ENCODE results near the gene PHF13. TPM values are rescaled to one million over a fixed set of nuclear protein-coding genes. Genes with fewer than 3 reads are reported as not detected.

PHF13 gene
- total RNA-seq, 2 donors from 2014 or later, result 13.8 to 79.2 TPM

GRCh38 chr1:6592865-6593593 is 20.5 kb upstream of the PHF13 start:
- no peak for TF ChIP-seq POLR2A (IDR thresholded peaks at IDR 0.05)
- TF ChIP-seq CTCF (IDR thresholded peaks at IDR 0.05), result no peak
- TF ChIP-seq POLR2AphosphoS5 (IDR thresholded peaks at IDR 0.05), result no peak
- H3K9me3 ChIP-seq, result no peaks in the 10 kb centered on the region
- peaks cover 23% of the 10 kb centered on the region for H3K4me1 ChIP-seq (replicated peaks)
- no peaks in the 10 kb centered on the region for H3K27me3 ChIP-seq (replicated peaks; ENCODE audit: insufficient read depth)
- H3K4me3 ChIP-seq, result no peak overlapping the region
- no peak overlapping the region for H3K27ac ChIP-seq
- 87% methylated on average over 38 of the region's 38 CpGs for WGBS
- intact Hi-C loops (cut with DNase I), result no loop called here
- peaks cover 18 to 42% of the 10 kb centered on the region in 2 donors for H3K36me3 ChIP-seq
- no peak for DNase-seq (ENCODE audit: low spot score)

GRCh38 chr1:6593810-6594209 is 19.7 kb upstream of the PHF13 start:
- Histone ChIP-seq H3K4me1 (replicated peaks) (peaks cover 24% of the 10 kb centered on the region), H3K27ac (no peak overlapping the region), H3K27me3 (replicated peaks; ENCODE audit: insufficient read depth) (no peaks in the 10 kb centered on the region), H3K4me3 (no peak overlapping the region), H3K9me3 (no peaks in the 10 kb centered on the region), H3K36me3 (peaks cover 20 to 44% of the 10 kb centered on the region in 2 donors)
- DNase-seq (ENCODE audit: low spot score), result no peak
- intact Hi-C loops (cut with DNase I), result no loop called here
- TF ChIP-seq POLR2A (IDR thresholded peaks at IDR 0.05) (no peak), CTCF (IDR thresholded peaks at IDR 0.05) (no peak), POLR2AphosphoS5 (IDR thresholded peaks at IDR 0.05) (no peak)
- WGBS, result 91% methylated on average over 15 of the region's 15 CpGs

- 82% methylated on average over 11 of the region's 11 CpGs for WGBS
- Histone ChIP-seq H3K27me3 (replicated peaks; ENCODE audit: insufficient read depth) (no peaks in the 10 kb centered on the region), H3K27ac (no peak overlapping the region), H3K4me1 (replicated peaks) (peaks cover 30% of the 10 kb centered on the region), H3K4me3 (no peak overlapping the region), H3K36me3 (peaks cover 17 to 40% of the 10 kb centered on the region in 2 donors), H3K9me3 (no peaks in the 10 kb centered on the region)
- TF ChIP-seq POLR2AphosphoS5 (IDR thresholded peaks at IDR 0.05), result peak; percentile 34
- no peak for TF ChIP-seq POLR2A (IDR thresholded peaks at IDR 0.05)
- no peak for DNase-seq (ENCODE audit: low spot score)
- intact Hi-C loops (cut with DNase I), result no loop called here
These were observed 18.4 kb upstream of the PHF13 start for GRCh38 chr1:6594977-6595740.

- no peak overlapping the region for H3K27ac ChIP-seq
- H3K27me3 ChIP-seq (replicated peaks; ENCODE audit: insufficient read depth), result no peaks in the 10 kb centered on the region
- 48% methylated on average over 7 of the region's 7 CpGs for WGBS
- no peaks in the 10 kb centered on the region for H3K9me3 ChIP-seq
- H3K4me1 ChIP-seq (replicated peaks), result peaks cover 30% of the 10 kb centered on the region
- TF ChIP-seq CTCF (IDR thresholded peaks at IDR 0.05) (no peak), POLR2A (IDR thresholded peaks at IDR 0.05) (no peak), POLR2AphosphoS5 (IDR thresholded peaks at IDR 0.05) (no peak)
- intact Hi-C loops (cut with DNase I), result no loop called here
- H3K4me3 ChIP-seq, result no peak overlapping the region
- DNase-seq (ENCODE audit: low spot score), result no peak
- peaks cover 16 to 40% of the 10 kb centered on the region in 2 donors for H3K36me3 ChIP-seq
These were observed 17.2 kb upstream of the PHF13 start for GRCh38 chr1:6596351-6596750.

DNA sequence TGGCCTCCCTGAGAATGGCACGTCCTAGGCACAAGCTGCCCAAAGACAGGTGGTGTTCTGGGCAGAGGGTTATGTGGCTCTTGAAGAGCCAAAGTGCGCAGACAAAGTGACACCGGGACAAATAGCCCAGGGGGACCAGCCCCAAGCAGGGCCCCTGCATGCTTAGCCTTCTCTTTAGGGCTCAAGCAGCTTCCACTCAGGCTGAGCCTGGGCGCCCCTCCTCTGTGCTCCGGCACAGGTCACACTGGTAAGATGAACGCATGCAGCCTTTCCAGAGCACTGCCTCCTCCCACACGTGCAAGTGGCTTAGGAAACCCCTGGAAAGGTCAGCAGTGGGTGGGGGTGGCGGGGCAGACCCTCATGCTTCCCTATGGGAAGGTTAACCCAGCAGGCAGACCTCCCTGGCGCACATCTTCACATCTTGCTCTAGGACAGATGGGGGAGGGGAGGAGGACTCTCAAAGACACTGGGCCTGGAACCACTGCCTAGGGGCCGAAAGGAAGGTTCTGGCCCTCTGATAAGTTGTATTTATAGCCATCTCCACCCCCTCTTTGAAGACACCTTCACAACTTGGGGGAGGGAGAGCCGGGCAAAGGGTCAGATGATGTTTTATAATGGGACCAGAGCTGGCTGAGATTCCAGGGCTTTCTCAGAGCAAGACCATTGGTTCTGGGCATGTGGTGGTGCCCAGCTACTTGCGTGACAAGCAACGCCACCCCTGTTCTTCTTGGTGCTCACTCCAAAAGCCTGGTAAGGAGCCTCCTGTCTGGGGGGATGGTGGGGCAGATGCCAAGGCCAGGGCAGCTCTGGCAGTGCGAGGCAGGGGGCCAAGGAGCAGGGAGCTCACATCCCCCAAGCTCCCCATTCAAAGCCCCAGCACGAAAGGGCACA is 16.4 kb upstream of the PHF13 start:
- intact Hi-C loops (cut with DNase I), result no loop called here

More for the DNA sequence above, 16.4 kb upstream of the PHF13 start:
- TF ChIP-seq POLR2A (IDR thresholded peaks at IDR 0.05) (no peak), POLR2AphosphoS5 (IDR thresholded peaks at IDR 0.05) (no peak), CTCF (IDR thresholded peaks at IDR 0.05) (no peak)
- H3K27ac ChIP-seq, result peak overlapping the region in 1 of 2 donors; percentile 4
- H3K9me3 ChIP-seq, result no peaks in the 10 kb centered on the region
- H3K36me3 ChIP-seq, result peaks cover 16 to 40% of the 10 kb centered on the region in 2 donors
- no peak for DNase-seq (ENCODE audit: low spot score)
- peaks cover 30% of the 10 kb centered on the region for H3K4me1 ChIP-seq (replicated peaks)
- H3K4me3 ChIP-seq, result no peak overlapping the region
- no peaks in the 10 kb centered on the region for H3K27me3 ChIP-seq (replicated peaks; ENCODE audit: insufficient read depth)
- WGBS, result 75% methylated on average over 15 of the region's 15 CpGs

Data from prostate gland (tissue), 2 donors.